ENCODE results near the gene LMAN2.

The LMAN2 gene

GRCh38 chr5:177369645-177370440 lies 18.4 kb upstream of the LMAN2 start:
- Histone ChIP-seq H4K20me1 (ENCODE audit: low read depth, low read length) (no peaks in the 10 kb centered on the region), H3K4me3 (ENCODE audit: insufficient read depth, low read length, poor library complexity, severe bottlenecking) (no peak overlapping the region), H3K9me3 (ENCODE audit: insufficient read depth, low read length) (no peaks in the 10 kb centered on the region), H3K4me2 (ENCODE audit: low read depth, low read length, poor library complexity, severe bottlenecking) (no peak overlapping the region), H3K27me3 (ENCODE audit: low read length) (no peaks in the 10 kb centered on the region), H3K9me2 (replicated peaks; ENCODE audit: insufficient read depth, low read length) (no peaks in the 10 kb centered on the region), H3K27ac (ENCODE audit: low read depth, low read length) (peak overlapping the region; percentile 31; the same call in 1 of the 2 replicates), H3K79me2 (ENCODE audit: insufficient read depth, low read length) (no peaks in the 10 kb centered on the region), H3K9ac (ENCODE audit: low read length) (no peak overlapping the region), H2AFZ (ENCODE audit: low read depth, low read length, severe bottlenecking) (no peak overlapping the region), H3K36me3 (ENCODE audit: low read length) (no peaks in the 10 kb centered on the region), H3F3A (ENCODE audit: insufficient read depth) (no peaks in the 10 kb centered on the region)
- TF ChIP-seq CTCF (IDR thresholded peaks at IDR 0.05; ENCODE audit: insufficient read depth, low read length, poor library complexity, severe bottlenecking) (no peak), EZH2phosphoT487 (conservative IDR thresholded peaks at IDR 0.05; ENCODE audit: low read length) (no peak)

- Histone ChIP-seq H3K4me3 (ENCODE audit: insufficient read depth, low read length, poor library complexity, severe bottlenecking) (no peak overlapping the region), H2AFZ (ENCODE audit: low read depth, low read length, severe bottlenecking) (no peak overlapping the region), H3K9me3 (ENCODE audit: insufficient read depth, low read length) (no peaks in the 10 kb centered on the region), H3F3A (ENCODE audit: insufficient read depth) (no peaks in the 10 kb centered on the region), H3K9me2 (replicated peaks; ENCODE audit: insufficient read depth, low read length) (no peaks in the 10 kb centered on the region), H4K20me1 (ENCODE audit: low read depth, low read length) (no peaks in the 10 kb centered on the region), H3K27me3 (ENCODE audit: low read length) (no peaks in the 10 kb centered on the region), H3K79me2 (ENCODE audit: insufficient read depth, low read length) (no peaks in the 10 kb centered on the region), H3K4me2 (ENCODE audit: low read depth, low read length, poor library complexity, severe bottlenecking) (no peak overlapping the region), H3K36me3 (ENCODE audit: low read length) (no peaks in the 10 kb centered on the region), H3K9ac (ENCODE audit: low read length) (no peak overlapping the region), H3K27ac (ENCODE audit: low read depth, low read length) (peak overlapping the region; percentile 31; the same call in 1 of the 2 replicates)
- TF ChIP-seq EZH2phosphoT487 (conservative IDR thresholded peaks at IDR 0.05; ENCODE audit: low read length), result no peak
- TF ChIP-seq CTCF (IDR thresholded peaks at IDR 0.05; ENCODE audit: insufficient read depth, low read length, poor library complexity, severe bottlenecking), result peak; percentile 84
Measured at GRCh38 chr5:177368869-177369644, 17.6 kb upstream of the LMAN2 start.

GRCh38 chr5:177367981-177368868 lies 16.8 kb upstream of the LMAN2 start:
- H3K9ac ChIP-seq (ENCODE audit: low read length), result no peak overlapping the region
- no peaks in the 10 kb centered on the region for H3K36me3 ChIP-seq (ENCODE audit: low read length)
- H3K4me2 ChIP-seq (ENCODE audit: low read depth, low read length, poor library complexity, severe bottlenecking), result no peak overlapping the region
- H3K4me3 ChIP-seq (ENCODE audit: insufficient read depth, low read length, poor library complexity, severe bottlenecking), result no peak overlapping the region
- no peaks in the 10 kb centered on the region for H3K9me2 ChIP-seq (replicated peaks; ENCODE audit: insufficient read depth, low read length)
- no peak overlapping the region for H3K27ac ChIP-seq (ENCODE audit: low read depth, low read length)
- H3F3A ChIP-seq (ENCODE audit: insufficient read depth), result no peaks in the 10 kb centered on the region
- H3K9me3 ChIP-seq (ENCODE audit: insufficient read depth, low read length), result no peaks in the 10 kb centered on the region
- no peaks in the 10 kb centered on the region for H4K20me1 ChIP-seq (ENCODE audit: low read depth, low read length)
- H3K27me3 ChIP-seq (ENCODE audit: low read length), result no peaks in the 10 kb centered on the region
- H2AFZ ChIP-seq (ENCODE audit: low read depth, low read length, severe bottlenecking), result no peak overlapping the region
- TF ChIP-seq CTCF (IDR thresholded peaks at IDR 0.05; ENCODE audit: insufficient read depth, low read length, poor library complexity, severe bottlenecking), result no peak
- no peak for TF ChIP-seq EZH2phosphoT487 (conservative IDR thresholded peaks at IDR 0.05; ENCODE audit: low read length)
- no peaks in the 10 kb centered on the region for H3K79me2 ChIP-seq (ENCODE audit: insufficient read depth, low read length)

All from SU-DHL-6 (cell line).